ENCODE measurements around the gene ADCYAP1R1.

Gene ADCYAP1R1

DNA sequence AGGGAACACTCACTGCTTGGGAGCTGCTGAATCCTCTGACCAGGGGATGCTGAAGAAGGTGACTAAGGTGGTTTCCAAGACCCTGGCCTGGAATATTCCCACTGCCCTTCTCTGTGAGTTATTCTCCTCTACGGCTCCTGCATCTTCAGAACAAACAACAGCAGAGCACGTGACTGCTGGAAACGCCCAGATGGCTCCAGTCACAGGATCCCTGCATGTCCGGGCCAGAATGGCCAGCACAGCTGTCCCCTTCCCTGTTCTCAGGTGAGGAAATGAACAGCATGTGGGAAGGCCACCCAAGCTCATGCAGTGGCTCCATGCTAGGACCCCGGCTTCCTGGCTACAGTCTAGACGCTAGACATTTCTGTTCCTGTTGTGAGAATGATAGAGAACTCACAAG lies 45.3 kb upstream of the ADCYAP1R1 start:
- no peak overlapping the region for H3K27ac ChIP-seq (replicated peaks; ENCODE audit: low read length)
- no peak overlapping the region for H3K4me2 ChIP-seq (ENCODE audit: insufficient read depth, low read length, poor library complexity, severe bottlenecking)
- H3K18ac ChIP-seq (ENCODE audit: low read length) = peak overlapping the region; percentile 21
- no peak overlapping the region for H2AK5ac ChIP-seq (ENCODE audit: low read depth, low read length)
- no peaks in the 10 kb centered on the region for H3K79me1 ChIP-seq (ENCODE audit: low read depth, low read length)
- no peak overlapping the region for H3K4me3 ChIP-seq (ENCODE audit: low read length in 2 of 2)
- no peak overlapping the region for H3K4ac ChIP-seq (ENCODE audit: low read length)
- DNase-seq (ENCODE audit: low spot score) = no peak
- H3K9ac ChIP-seq (ENCODE audit: low read depth, low read length, poor library complexity) = no peak overlapping the region
- H2AFZ ChIP-seq (ENCODE audit: low read length) = no peak overlapping the region
- H3K36me3 ChIP-seq (replicated peaks in 1 of 2; ENCODE audit: control insufficient read depth in 2 of 2, insufficient read depth in 2 of 2, low read length in 2 of 2) = no peaks in the 10 kb centered on the region
- H2BK120ac ChIP-seq (ENCODE audit: low read depth, low read length) = no peak overlapping the region
- no CpG with 5 or more reads among the region's 6 CpGs for WGBS, 2 donors (ENCODE audit: extremely low coverage in 2 of 2, insufficient read length in 2 of 2, insufficient replicate concordance in 1 of 2)
- H3K27me3 ChIP-seq (ENCODE audit: control insufficient read depth in 3 of 3, insufficient read depth in 3 of 3, low read depth in 1 of 3, low read length in 3 of 3) = peaks cover 0 to 3% (median 0%) of the 10 kb centered on the region in 3 experiments
- no peak overlapping the region for H3K14ac ChIP-seq (ENCODE audit: low read length)
- H2BK15ac ChIP-seq (ENCODE audit: low read length) = no peak overlapping the region
- no peaks in the 10 kb centered on the region for H3K4me1 ChIP-seq (ENCODE audit: control insufficient read depth in 2 of 2, insufficient read depth in 1 of 2, low read depth in 1 of 2, low read length in 2 of 2)
- H3K9me3 ChIP-seq (replicated peaks in 1 of 2; ENCODE audit: control insufficient read depth in 2 of 2, insufficient read depth in 1 of 2, low read depth in 1 of 2, low read length in 2 of 2) = peaks cover 0 to 7% of the 10 kb centered on the region in 2 donors
- H4K8ac ChIP-seq (ENCODE audit: low read depth, low read length) = no peak overlapping the region
- no peak overlapping the region for H4K91ac ChIP-seq (ENCODE audit: low read depth, low read length, poor library complexity)
- no peak overlapping the region for H2BK5ac ChIP-seq (ENCODE audit: low read length)
- H3K23ac ChIP-seq (ENCODE audit: low read depth, low read length, poor library complexity) = no peak overlapping the region
- no peak overlapping the region for H2BK12ac ChIP-seq (ENCODE audit: low read length)

GRCh38 chr7:31007634-31008033 lies 44.5 kb upstream of the ADCYAP1R1 start:
- Histone ChIP-seq H3K79me1 (ENCODE audit: low read depth, low read length) (no peaks in the 10 kb centered on the region), H3K18ac (ENCODE audit: low read length) (no peak overlapping the region), H2BK12ac (ENCODE audit: low read length) (no peak overlapping the region), H4K91ac (ENCODE audit: low read depth, low read length, poor library complexity) (no peak overlapping the region), H4K8ac (ENCODE audit: low read depth, low read length) (no peak overlapping the region), H3K9me3 (replicated peaks in 1 of 2; ENCODE audit: control insufficient read depth in 2 of 2, insufficient read depth in 1 of 2, low read depth in 1 of 2, low read length in 2 of 2) (peaks cover 0 to 7% of the 10 kb centered on the region in 2 donors), H3K23ac (ENCODE audit: low read depth, low read length, poor library complexity) (no peak overlapping the region), H3K36me3 (replicated peaks in 1 of 2; ENCODE audit: control insufficient read depth in 2 of 2, insufficient read depth in 2 of 2, low read length in 2 of 2) (no peaks in the 10 kb centered on the region), H3K27ac (replicated peaks; ENCODE audit: low read length) (no peak overlapping the region), H3K4me3 (ENCODE audit: low read length in 2 of 2) (no peak overlapping the region), H2AFZ (ENCODE audit: low read length) (no peak overlapping the region), H3K14ac (ENCODE audit: low read length) (no peak overlapping the region), H3K4me1 (ENCODE audit: control insufficient read depth in 2 of 2, insufficient read depth in 1 of 2, low read depth in 1 of 2, low read length in 2 of 2) (no peaks in the 10 kb centered on the region), H3K27me3 (ENCODE audit: control insufficient read depth in 3 of 3, insufficient read depth in 3 of 3, low read depth in 1 of 3, low read length in 3 of 3) (peaks cover 0 to 3% (median 0%) of the 10 kb centered on the region in 3 experiments), H2BK5ac (ENCODE audit: low read length) (no peak overlapping the region), H3K4me2 (ENCODE audit: insufficient read depth, low read length, poor library complexity, severe bottlenecking) (no peak overlapping the region), H3K9ac (ENCODE audit: low read depth, low read length, poor library complexity) (no peak overlapping the region), H3K4ac (ENCODE audit: low read length) (no peak overlapping the region), H2BK120ac (ENCODE audit: low read depth, low read length) (no peak overlapping the region), H2BK15ac (ENCODE audit: low read length) (no peak overlapping the region), H2AK5ac (ENCODE audit: low read depth, low read length) (no peak overlapping the region)
- no peak for DNase-seq (ENCODE audit: low spot score)
- WGBS, 2 donors (ENCODE audit: extremely low coverage in 2 of 2, insufficient read length in 2 of 2, insufficient replicate concordance in 1 of 2) = no CpG with 5 or more reads among the region's 5 CpGs

- Histone ChIP-seq H3K36me3 (replicated peaks in 1 of 2; ENCODE audit: control insufficient read depth in 2 of 2, insufficient read depth in 2 of 2, low read length in 2 of 2) (no peaks in the 10 kb centered on the region), H3K4ac (ENCODE audit: low read length) (no peak overlapping the region), H3K9ac (ENCODE audit: low read depth, low read length, poor library complexity) (no peak overlapping the region), H3K14ac (ENCODE audit: low read length) (no peak overlapping the region), H3K27ac (replicated peaks; ENCODE audit: low read length) (no peak overlapping the region), H2AK5ac (ENCODE audit: low read depth, low read length) (no peak overlapping the region), H3K27me3 (ENCODE audit: control insufficient read depth in 3 of 3, insufficient read depth in 3 of 3, low read depth in 1 of 3, low read length in 3 of 3) (no peaks in the 10 kb centered on the region), H2BK5ac (ENCODE audit: low read length) (no peak overlapping the region), H4K8ac (ENCODE audit: low read depth, low read length) (no peak overlapping the region), H3K4me2 (ENCODE audit: insufficient read depth, low read length, poor library complexity, severe bottlenecking) (no peak overlapping the region), H3K9me3 (replicated peaks in 1 of 2; ENCODE audit: control insufficient read depth in 2 of 2, insufficient read depth in 1 of 2, low read depth in 1 of 2, low read length in 2 of 2) (no peaks in the 10 kb centered on the region), H4K91ac (ENCODE audit: low read depth, low read length, poor library complexity) (no peak overlapping the region), H3K79me1 (ENCODE audit: low read depth, low read length) (no peaks in the 10 kb centered on the region), H3K23ac (ENCODE audit: low read depth, low read length, poor library complexity) (no peak overlapping the region), H3K4me3 (ENCODE audit: low read length in 2 of 2) (no peak overlapping the region), H2BK12ac (ENCODE audit: low read length) (no peak overlapping the region), H2BK120ac (ENCODE audit: low read depth, low read length) (no peak overlapping the region), H2BK15ac (ENCODE audit: low read length) (no peak overlapping the region), H3K18ac (ENCODE audit: low read length) (no peak overlapping the region), H2AFZ (ENCODE audit: low read length) (no peak overlapping the region), H3K4me1 (ENCODE audit: control insufficient read depth in 2 of 2, insufficient read depth in 1 of 2, low read depth in 1 of 2, low read length in 2 of 2) (peaks cover 0 to 9% of the 10 kb centered on the region in 2 donors)
- DNase-seq (ENCODE audit: low spot score) = no peak
- no CpG with 5 or more reads among the region's 3 CpGs for WGBS, 2 donors (ENCODE audit: extremely low coverage in 2 of 2, insufficient read length in 2 of 2, insufficient replicate concordance in 1 of 2)
These were observed 37.3 kb upstream of the ADCYAP1R1 start for GRCh38 chr7:31014826-31015225.

- Histone ChIP-seq H4K8ac (ENCODE audit: low read depth, low read length) (no peak overlapping the region), H3K23ac (ENCODE audit: low read depth, low read length, poor library complexity) (no peak overlapping the region), H3K14ac (ENCODE audit: low read length) (no peak overlapping the region), H3K27me3 (ENCODE audit: control insufficient read depth in 3 of 3, insufficient read depth in 3 of 3, low read depth in 1 of 3, low read length in 3 of 3) (no peaks in the 10 kb centered on the region), H2BK15ac (ENCODE audit: low read length) (no peak overlapping the region), H3K27ac (replicated peaks; ENCODE audit: low read length) (no peak overlapping the region), H2BK120ac (ENCODE audit: low read depth, low read length) (no peak overlapping the region), H3K4me3 (ENCODE audit: low read length in 2 of 2) (no peak overlapping the region), H2BK5ac (ENCODE audit: low read length) (no peak overlapping the region), H3K79me1 (ENCODE audit: low read depth, low read length) (no peaks in the 10 kb centered on the region), H2AFZ (ENCODE audit: low read length) (no peak overlapping the region), H3K4ac (ENCODE audit: low read length) (no peak overlapping the region), H3K4me2 (ENCODE audit: insufficient read depth, low read length, poor library complexity, severe bottlenecking) (no peak overlapping the region), H3K36me3 (replicated peaks in 1 of 2; ENCODE audit: control insufficient read depth in 2 of 2, insufficient read depth in 2 of 2, low read length in 2 of 2) (no peaks in the 10 kb centered on the region), H3K9ac (ENCODE audit: low read depth, low read length, poor library complexity) (no peak overlapping the region), H3K4me1 (ENCODE audit: control insufficient read depth in 2 of 2, insufficient read depth in 1 of 2, low read depth in 1 of 2, low read length in 2 of 2) (peaks cover 0 to 11% of the 10 kb centered on the region in 2 donors), H2AK5ac (ENCODE audit: low read depth, low read length) (no peak overlapping the region), H2BK12ac (ENCODE audit: low read length) (no peak overlapping the region), H3K18ac (ENCODE audit: low read length) (peak overlapping the region; percentile 27), H3K9me3 (replicated peaks in 1 of 2; ENCODE audit: control insufficient read depth in 2 of 2, insufficient read depth in 1 of 2, low read depth in 1 of 2, low read length in 2 of 2) (no peaks in the 10 kb centered on the region), H4K91ac (ENCODE audit: low read depth, low read length, poor library complexity) (no peak overlapping the region)
- no peak for DNase-seq (ENCODE audit: low spot score)
- WGBS, 2 donors (ENCODE audit: extremely low coverage in 2 of 2, insufficient read length in 2 of 2, insufficient replicate concordance in 1 of 2) = no CpG with 5 or more reads among the region's 7 CpGs
These were observed 35.0 kb upstream of the ADCYAP1R1 start for GRCh38 chr7:31017032-31017675.

Measured in neuronal stem cell (in vitro differentiated cells).